H9 (cell line): ENCODE measurements around the gene ANKUB1. TPM values are rescaled to one million over a fixed set of nuclear protein-coding genes. Genes with fewer than 3 reads are reported as not detected.

Experiments used
- DNase-seq: peaks from one replicate; pipeline ENCODE4 v3.0.0-alpha.2; 2017
- H2AFZ ChIP-seq: one replicate; pipeline ENCODE4 v1.6.1; 2013; ENCODE audit warnings: mild to moderate bottlenecking, low read length, control low read depth, moderate library complexity
- H2AK5ac ChIP-seq: 2 replicates; pipeline ENCODE4 v1.6.1; 2013; ENCODE audit warnings: low read length, control low read depth, mixed read lengths; ENCODE audit not compliant: insufficient read length
- H2BK120ac ChIP-seq: one replicate; pipeline ENCODE4 v1.6.1; 2013; ENCODE audit warnings: low read depth, mild to moderate bottlenecking, low read length, control low read depth, inconsistent platforms; ENCODE audit not compliant: poor library complexity, severe bottlenecking
- H2BK12ac ChIP-seq: 2 replicates; pipeline ENCODE4 v1.6.1; 2013; ENCODE audit warnings: low read length, control low read depth, mixed read lengths, low read depth; ENCODE audit not compliant: insufficient read length
- H2BK15ac ChIP-seq: 2 replicates; pipeline ENCODE4 v1.6.1; 2013; ENCODE audit warnings: low read depth, low read length, control low read depth
- H2BK20ac ChIP-seq: one replicate; pipeline ENCODE4 v1.6.1; 2013; ENCODE audit warnings: low read depth, mild to moderate bottlenecking, low read length, control low read depth, inconsistent platforms; ENCODE audit not compliant: poor library complexity, severe bottlenecking
- H2BK5ac ChIP-seq: 2 replicates; pipeline ENCODE4 v1.6.1; 2013; ENCODE audit warnings: low read length, control low read depth, mixed read lengths; ENCODE audit not compliant: insufficient read length
- H3K14ac ChIP-seq: 2 replicates; pipeline ENCODE4 v1.6.1; 2013; ENCODE audit warnings: low read length, control low read depth; ENCODE audit not compliant: insufficient read depth
- H3K18ac ChIP-seq: 2 replicates; pipeline ENCODE4 v1.6.1; 2013; ENCODE audit warnings: low read depth, mild to moderate bottlenecking, mixed read lengths, low read length, control low read depth; ENCODE audit not compliant: insufficient read length
- H3K23ac ChIP-seq: 2 replicates; pipeline ENCODE4 v1.6.1; 2013; ENCODE audit warnings: low read length, control low read depth, mixed read lengths, low read depth; ENCODE audit not compliant: insufficient read length
- H3K23me2 ChIP-seq: 2 replicates; pipeline ENCODE4 v1.6.1; 2013; ENCODE audit warnings: low read depth, mild to moderate bottlenecking, mixed read lengths, low read length, control low read depth; ENCODE audit not compliant: insufficient read length, poor library complexity, severe bottlenecking
- H3K27ac ChIP-seq: 2 replicates; pipeline ENCODE4 v1.5.1; 2013; ENCODE audit warnings: low read length, control low read depth, mixed read lengths, low read depth; ENCODE audit not compliant: insufficient read length
- H3K27me3 ChIP-seq: 2 replicates; pipeline ENCODE4 v1.6.1; 2013; ENCODE audit warnings: low read length, control low read depth, inconsistent platforms; ENCODE audit not compliant: insufficient read depth
- H3K4ac ChIP-seq: 2 replicates; pipeline ENCODE4 v1.6.1; 2013; ENCODE audit warnings: low read depth, mild to moderate bottlenecking, control low read depth, inconsistent platforms, low read length, moderate library complexity
- H3K4me1 ChIP-seq: 2 replicates; pipeline ENCODE4 v1.6.1; 2013; ENCODE audit warnings: low read length, control low read depth, inconsistent platforms; ENCODE audit not compliant: insufficient read depth
- H3K4me2 ChIP-seq: 2 replicates; pipeline ENCODE4 v1.6.1; 2013; ENCODE audit warnings: low read length, control low read depth, mixed read lengths; ENCODE audit not compliant: insufficient read length, insufficient read depth
- H3K56ac ChIP-seq: 2 replicates; pipeline ENCODE4 v1.6.1; 2013; ENCODE audit warnings: low read depth, mild to moderate bottlenecking, mixed read lengths, low read length, control low read depth; ENCODE audit not compliant: insufficient read length
- H3K79me1 ChIP-seq: 2 replicates; pipeline ENCODE4 v1.6.1; 2013; ENCODE audit warnings: low read depth, mild to moderate bottlenecking, moderate library complexity, low read length, control low read depth, inconsistent platforms; ENCODE audit not compliant: insufficient read depth, poor library complexity, severe bottlenecking
- H3K79me2 ChIP-seq: 2 replicates; pipeline ENCODE4 v1.6.1; 2013; ENCODE audit warnings: low read length, control low read depth, inconsistent platforms; ENCODE audit not compliant: insufficient read depth
- H3K9ac ChIP-seq: 2 replicates; pipeline ENCODE4 v1.6.1; 2013; ENCODE audit warnings: low read length, control low read depth, mixed read lengths; ENCODE audit not compliant: insufficient read length; ENCODE audit errors: extremely low read depth
- H3K9me3 ChIP-seq: one replicate; pipeline ENCODE4 v1.6.1; 2013; ENCODE audit warnings: low read depth, low read length, inconsistent platforms; ENCODE audit not compliant: control insufficient read depth
- H3T11ph ChIP-seq: one replicate; pipeline ENCODE4 v1.6.1; 2013; ENCODE audit warnings: mild to moderate bottlenecking, low read length, control low read depth, inconsistent platforms
- H4K20me1 ChIP-seq: one replicate; pipeline ENCODE4 v1.6.1; 2013; ENCODE audit not compliant: control insufficient read depth, insufficient read length, insufficient read depth
- H4K5ac ChIP-seq: 2 replicates; pipeline ENCODE4 v1.6.1; 2013; ENCODE audit warnings: low read depth, mild to moderate bottlenecking, mixed read lengths, low read length, control low read depth; ENCODE audit not compliant: insufficient read length
- H4K8ac ChIP-seq: replicated peaks from 2 replicates; pipeline ENCODE4 v1.6.1; 2013; ENCODE audit warnings: low read length, control low read depth, mixed read lengths, low read depth; ENCODE audit not compliant: insufficient read length
- H4K91ac ChIP-seq: 2 replicates; pipeline ENCODE4 v1.6.1; 2013; ENCODE audit warnings: low read depth, mild to moderate bottlenecking, moderate library complexity, mixed read lengths, low read length, control low read depth; ENCODE audit not compliant: insufficient read length
- H3K27ac Mint-ChIP-seq, 3 experiments: 2 replicates in 2 of 3; 3 replicates in 1 of 3; pipeline ENCODE4 v1.8.0; 2020 to 2021; ENCODE audit warnings: mixed read lengths in 3 of 3, mild to moderate bottlenecking in 1 of 3, moderate library complexity in 1 of 3
- H3K27me3 Mint-ChIP-seq: 2 replicates; pipeline ENCODE4 v1.8.0; 2021; ENCODE audit warnings: low read depth, mild to moderate bottlenecking, moderate library complexity, mixed read lengths
- H3K36me3 Mint-ChIP-seq, 3 experiments: 2 replicates in 2 of 3; 3 replicates in 1 of 3; pipeline ENCODE4 v1.8.0; 2020 to 2021; ENCODE audit warnings: low read depth in 3 of 3, mixed read lengths in 3 of 3; ENCODE audit not compliant: insufficient read depth in 1 of 3
- H3K4me1 Mint-ChIP-seq, 2 experiments: 2 replicates each; pipeline ENCODE4 v1.8.0; 2020; ENCODE audit warnings: mixed read lengths in 2 of 2
- H3K4me3 Mint-ChIP-seq, 2 experiments: 2 replicates in 1 of 2; 3 replicates in 1 of 2; pipeline ENCODE4 v1.8.0; 2020 to 2021; ENCODE audit warnings: mild to moderate bottlenecking in 2 of 2, mixed read lengths in 2 of 2, moderate library complexity in 1 of 2
- H3K9me3 Mint-ChIP-seq, 2 experiments: 2 replicates in 1 of 2; 3 replicates in 1 of 2; pipeline ENCODE4 v1.8.0; 2020; ENCODE audit warnings: mild to moderate bottlenecking in 2 of 2, mixed read lengths in 2 of 2, moderate library complexity in 1 of 2
- CTCF ChIP-seq: fragments of 200-600 bp; sonication (generic); conservative IDR thresholded peaks from 3 replicates; pipeline ENCODE4 v1.8.0; 2021; ENCODE audit warnings: antibody characterized with exemption, mild to moderate bottlenecking
- WGBS: extraction: QIAGEN DNeasy Blood & Tissue Kit; methylation state at CpG from one replicate; pipeline ENCODE4 v1.1.7; 2013; ENCODE audit warnings: missing lambda C conversion rate, low lambda C conversion rate, mixed read lengths; ENCODE audit not compliant: insufficient read length; ENCODE audit errors: extremely low coverage; 5-methylcytosine and 5-hydroxymethylcytosine counted together
- total RNA-seq: library from RNA; stranded (reverse); gene quantifications from 2 replicates; pipeline ENCODE4 v1.2.1, GENCODE V29; 2021

The ANKUB1 gene
- total RNA-seq, 1 experiment from 2014 or later: not detected

DNA sequence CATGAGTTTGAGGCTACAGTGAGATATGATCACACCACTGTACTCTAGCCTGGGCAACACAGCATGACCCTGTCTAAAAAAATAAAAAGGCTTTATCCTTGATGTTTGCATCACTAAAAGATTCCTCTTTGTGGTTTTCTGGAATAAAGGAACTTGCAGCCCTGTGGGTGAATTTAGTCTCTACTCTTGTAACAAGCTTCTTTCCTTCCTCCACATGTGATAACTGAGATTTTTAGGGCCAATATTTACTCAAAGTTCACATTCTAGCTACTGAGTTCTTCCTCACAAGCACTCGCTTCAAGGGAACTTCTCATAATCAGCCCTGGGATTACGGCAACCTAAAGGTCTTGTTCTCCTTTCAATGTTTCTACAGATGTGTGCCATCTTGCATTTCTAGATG, 64.7 kb downstream of the ANKUB1 start:
- Mint-ChIP-seq H3K36me3 (no peaks in the 10 kb centered on the region), H3K4me3 (no peak overlapping the region), H3K27me3 (no peaks in the 10 kb centered on the region), H3K9me3 (no peaks in the 10 kb centered on the region), H3K4me1 (no peaks in the 10 kb centered on the region), H3K27ac (no peak overlapping the region)
- no peak overlapping the region for H4K5ac ChIP-seq
- H3K27ac ChIP-seq: no peak overlapping the region
- no peak overlapping the region for H4K91ac ChIP-seq
- H2AFZ ChIP-seq: no peak overlapping the region
- no peak for TF ChIP-seq CTCF
- H3K79me1 ChIP-seq: no peaks in the 10 kb centered on the region
- H3K4ac ChIP-seq: no peak overlapping the region
- no peak overlapping the region for H4K8ac ChIP-seq
- no peak overlapping the region for H2BK12ac ChIP-seq
- no peaks in the 10 kb centered on the region for H4K20me1 ChIP-seq
- no peaks in the 10 kb centered on the region for H3K9me3 ChIP-seq
- no peak overlapping the region for H2BK20ac ChIP-seq
- no peak overlapping the region for H3K4me2 ChIP-seq
- H3K79me2 ChIP-seq: no peaks in the 10 kb centered on the region
- no peak overlapping the region for H3K9ac ChIP-seq
- no peak overlapping the region for H2AK5ac ChIP-seq
- H3K56ac ChIP-seq: no peak overlapping the region
- no peak overlapping the region for H2BK5ac ChIP-seq
- H3K4me1 ChIP-seq: no peaks in the 10 kb centered on the region; the same call in 1 of the 2 replicates
- H2BK120ac ChIP-seq: no peak overlapping the region
- no peak overlapping the region for H3K23ac ChIP-seq
- H3K27me3 ChIP-seq: no peaks in the 10 kb centered on the region
- H2BK15ac ChIP-seq: no peak overlapping the region
- H3K18ac ChIP-seq: no peak overlapping the region
- no peak for DNase-seq
- WGBS: no CpG with 5 or more reads among the region's 2 CpGs
- no peak overlapping the region for H3K14ac ChIP-seq
- H3K23me2 ChIP-seq: no peaks in the 10 kb centered on the region
- no peak overlapping the region for H3T11ph ChIP-seq
